Prostate gland (tissue), 2 donors: ENCODE results near the gene CLDN22. TPM values are rescaled to one million over a fixed set of nuclear protein-coding genes. Genes with fewer than 3 reads are reported as not detected.

ENCODE experiments used
- DNase-seq: peaks from one replicate; pipeline ENCODE4 v3.0.0-alpha.2; 2019; ENCODE audit warnings: low spot score
- H3K27ac ChIP-seq, 2 donors: fragments of 200-600 bp; sonication (generic); 2 replicates each; pipeline ENCODE4 v1.5.1; 2017 to 2019
- H3K27me3 ChIP-seq: fragments of 200-600 bp; sonication (generic); replicated peaks from 2 replicates; pipeline ENCODE4 v1.5.1; 2019; ENCODE audit not compliant: insufficient read depth
- H3K36me3 ChIP-seq, 2 donors: fragments of 200-600 bp; sonication (generic); 1 replicate in 1 of 2; 2 replicates in 1 of 2; pipeline versions ENCODE4 v1.5.1 to v1.8.1; 2017 to 2019
- H3K4me1 ChIP-seq: fragments of 200-600 bp; sonication (generic); replicated peaks from 2 replicates; pipeline ENCODE4 v1.5.1; 2019
- H3K4me3 ChIP-seq, 2 donors: fragments of 200-600 bp; sonication (generic); 2 replicates each; pipeline ENCODE4 v1.5.1; 2017 to 2019
- H3K9me3 ChIP-seq: fragments of 200-600 bp; sonication (generic); 2 replicates; pipeline ENCODE4 v1.5.1; 2017
- CTCF ChIP-seq, 4 experiments: fragments of 200-600 bp in 2 of 4; fragments of 450-650 bp in 2 of 4; sonication (generic) in 2 of 4; IDR thresholded peaks; 1 replicate in 3 of 4; 2 replicates in 1 of 4; pipeline ENCODE4 v1.5.1; 2016 to 2019; ENCODE audit warnings: antibody characterized with exemption in 4 of 4, mild to moderate bottlenecking in 2 of 4, moderate library complexity in 2 of 4
- POLR2A ChIP-seq: fragments of 450-650 bp; IDR thresholded peaks from one replicate; pipeline ENCODE4 v1.6.1; 2016; ENCODE audit warnings: antibody characterized with exemption, mild to moderate bottlenecking
- POLR2AphosphoS5 ChIP-seq: sonication (generic); formaldehyde crosslinking; IDR thresholded peaks from one replicate; pipeline ENCODE4 v1.6.1; 2017; ENCODE audit warnings: antibody characterized with exemption
- WGBS: methylation state at CpG from one replicate; pipeline ENCODE4 v1.1.5; 2018; 5-methylcytosine and 5-hydroxymethylcytosine counted together
- intact Hi-C: fragments of 100-400 bp; cut with DNase I; formaldehyde crosslinking; loops from one replicate; pipeline ENCODE4 v1.14.2; 2022
- total RNA-seq, 2 donors: library from RNA; depleted of rRNA; stranded (reverse); fragments of >200 nt; gene quantifications; one replicate each; pipeline ENCODE4 v1.1.0, GENCODE V29; 2016

Gene CLDN22
- total RNA-seq, 2 donors from 2014 or later = not detected

DNA sequence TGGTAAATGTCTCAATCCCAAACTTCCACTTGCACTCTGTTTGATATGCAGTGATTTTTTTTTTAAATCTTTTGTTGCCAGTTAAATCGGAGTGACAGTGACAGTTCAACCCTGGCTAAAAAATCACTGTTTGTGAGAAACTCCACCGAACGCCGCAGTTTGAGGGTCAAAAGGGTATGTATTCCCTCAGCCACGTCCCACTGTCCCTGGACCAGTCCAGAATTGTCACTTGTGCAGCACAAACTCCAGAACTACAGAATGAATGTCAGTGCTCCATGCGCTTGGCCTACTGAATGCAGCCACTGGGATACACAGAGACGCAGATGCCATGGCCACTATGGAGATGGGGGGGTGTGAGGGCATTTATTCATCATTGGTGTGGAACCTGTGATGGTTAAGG, 34.2 kb downstream of the CLDN22 start:
- H3K36me3 ChIP-seq = no peaks in the 10 kb centered on the region
- no peaks in the 10 kb centered on the region for H3K9me3 ChIP-seq
- intact Hi-C loops = no loop called here
- WGBS = 92% methylated on average over 7 of the region's 7 CpGs
- no peaks in the 10 kb centered on the region for H3K4me1 ChIP-seq
- no peak overlapping the region for H3K4me3 ChIP-seq
- DNase-seq = no peak
- no peak overlapping the region for H3K27ac ChIP-seq
- TF ChIP-seq POLR2A (no peak), POLR2AphosphoS5 (no peak), CTCF (IDR thresholded peaks at IDR 0.05) (no peak)
- no peaks in the 10 kb centered on the region for H3K27me3 ChIP-seq

DNA sequence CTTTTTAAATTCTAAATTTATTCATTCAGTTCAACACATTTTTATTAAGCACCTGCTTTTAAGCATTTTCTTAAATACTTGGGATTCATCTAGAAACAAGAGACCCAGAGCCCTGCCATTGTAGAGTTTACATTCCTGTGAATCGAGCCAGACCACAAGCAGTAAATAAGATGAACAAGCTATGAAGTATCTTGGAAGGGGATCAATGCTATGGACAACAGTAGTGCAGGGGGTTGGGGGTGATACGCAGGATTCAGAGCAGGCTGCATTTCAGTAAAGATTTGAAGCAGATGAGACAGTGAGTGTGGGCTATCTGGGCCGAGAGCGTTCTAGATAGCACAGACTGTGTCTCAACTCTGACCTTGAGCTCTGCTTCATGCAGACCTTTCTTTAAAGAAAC, 35.1 kb downstream of the CLDN22 start:
- WGBS = 49% methylated on average over 4 of the region's 4 CpGs
- no peaks in the 10 kb centered on the region for H3K36me3 ChIP-seq

GRCh38 chr4:183284258-183284785, 35.8 kb downstream of the CLDN22 start:
- Histone ChIP-seq H3K4me3 (no peak overlapping the region), H3K27ac (no peak overlapping the region), H3K4me1 (no peaks in the 10 kb centered on the region), H3K9me3 (no peaks in the 10 kb centered on the region), H3K36me3 (no peaks in the 10 kb centered on the region), H3K27me3 (no peaks in the 10 kb centered on the region)
- intact Hi-C loops = no loop called here
- TF ChIP-seq POLR2AphosphoS5 (no peak), CTCF (IDR thresholded peaks at IDR 0.05) (no peak), POLR2A (no peak)
- 72% methylated on average over 12 of the region's 12 CpGs for WGBS
- DNase-seq = no peak

More for the DNA sequence above, 35.1 kb downstream of the CLDN22 start:
- no peak overlapping the region for H3K27ac ChIP-seq
- no peaks in the 10 kb centered on the region for H3K27me3 ChIP-seq
- H3K9me3 ChIP-seq = no peaks in the 10 kb centered on the region
- no peak overlapping the region for H3K4me3 ChIP-seq
- DNase-seq = no peak
- no peaks in the 10 kb centered on the region for H3K4me1 ChIP-seq
- intact Hi-C loops = no loop called here
- no peak for TF ChIP-seq POLR2A
- no peak for TF ChIP-seq CTCF (IDR thresholded peaks at IDR 0.05)
- TF ChIP-seq POLR2AphosphoS5 = no peak

GRCh38 chr4:183276106-183276505, 44.0 kb downstream of the CLDN22 start:
- H3K36me3 ChIP-seq = no peaks in the 10 kb centered on the region
- H3K27me3 ChIP-seq = no peaks in the 10 kb centered on the region
- 0% methylated on average over 1 of the region's 1 CpG for WGBS
- intact Hi-C loops = no loop called here
- H3K4me1 ChIP-seq = no peaks in the 10 kb centered on the region
- DNase-seq = no peak
- no peak overlapping the region for H3K4me3 ChIP-seq
- H3K27ac ChIP-seq = no peak overlapping the region
- no peak for TF ChIP-seq POLR2A
- H3K9me3 ChIP-seq = no peaks in the 10 kb centered on the region

- Histone ChIP-seq H3K36me3 (no peaks in the 10 kb centered on the region), H3K4me1 (no peaks in the 10 kb centered on the region), H3K27me3 (no peaks in the 10 kb centered on the region), H3K9me3 (no peaks in the 10 kb centered on the region), H3K27ac (no peak overlapping the region), H3K4me3 (no peak overlapping the region)
- no peak for DNase-seq
- WGBS = 92% methylated on average over 3 of the region's 3 CpGs
- TF ChIP-seq POLR2AphosphoS5 (no peak), POLR2A (no peak), CTCF (IDR thresholded peaks at IDR 0.05) (no peak)
- intact Hi-C loops = no loop called here
These were observed 47.7 kb downstream of the CLDN22 start for GRCh38 chr4:183272384-183272783.
